Hematopoietic multipotent progenitor cell treated with erythropoietin and hydrocortisone succinate and interleukin-3 and kit ligand, for 17 days (in vitro differentiated cells): Measurements from ENCODE around the gene APOF.
"Not testable (repeated sequence)": the region's sequence is repeated elsewhere in the genome, so short reads cannot be mapped to it uniquely, and the experiment has no call there.

Experiments
- DNase-seq: peaks from one replicate; pipeline ENCODE4 v3.0.0-alpha.2; 2015; ENCODE audit warnings: low spot score

Gene APOF

DNA sequence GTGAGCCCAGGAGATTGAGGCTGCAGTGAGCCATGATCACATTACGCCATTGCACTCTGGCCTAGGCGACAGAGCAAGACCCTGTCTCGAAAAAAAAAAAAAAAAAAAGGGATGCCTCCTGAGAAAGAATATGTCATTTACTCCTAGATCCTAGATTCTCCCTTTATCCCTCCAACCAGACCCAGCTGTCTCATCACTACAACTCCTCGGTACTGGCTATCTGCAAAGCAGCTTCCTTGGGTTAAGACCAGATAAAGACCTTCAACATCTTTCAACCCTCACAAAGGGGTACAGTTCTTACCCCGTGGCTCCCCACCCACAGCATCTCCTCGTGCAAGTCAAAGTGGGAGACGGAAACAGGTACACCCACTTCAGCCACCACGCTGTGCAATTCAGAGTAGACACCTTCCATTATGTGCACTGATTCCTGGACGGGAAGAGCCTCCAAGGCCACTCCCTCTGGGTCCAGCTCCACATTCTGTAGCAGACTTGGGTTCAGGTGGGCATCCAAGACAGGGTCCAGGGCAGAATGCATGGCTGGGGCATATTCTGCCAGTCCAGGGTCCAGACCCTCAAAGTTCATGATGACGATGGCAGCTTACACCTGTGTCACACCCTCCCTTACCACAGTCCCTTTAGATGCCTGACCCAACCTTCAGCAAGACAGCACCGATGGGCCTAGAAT is 30.0 kb downstream of the APOF start:
- no peak for DNase-seq

DNA sequence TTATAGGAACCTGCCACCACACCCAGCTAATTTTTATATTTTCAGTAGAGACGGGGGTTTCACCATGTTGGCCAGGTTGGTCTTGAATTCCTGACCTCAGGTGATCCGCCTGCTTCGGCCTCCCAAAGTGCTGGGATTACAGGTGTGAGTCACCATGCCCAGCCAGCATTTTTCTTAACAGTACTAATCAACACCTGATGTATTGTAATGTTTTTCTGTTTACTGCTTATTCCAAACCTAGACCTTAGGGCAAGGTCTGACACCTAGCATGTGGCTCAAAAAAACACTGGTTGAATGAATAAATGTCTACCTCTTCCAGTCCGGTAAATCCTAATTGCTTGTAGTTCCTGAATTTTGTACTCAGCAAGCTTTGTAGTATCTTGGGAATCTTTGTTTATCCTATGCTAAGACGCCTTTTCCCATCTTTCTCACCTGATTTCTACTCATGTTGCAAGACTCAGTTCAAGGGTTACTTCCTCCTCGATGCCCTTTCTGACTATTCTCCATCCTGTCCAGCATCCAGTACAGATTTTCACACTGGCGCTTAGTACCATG is 31.6 kb downstream of the APOF start:
- no peak for DNase-seq

DNA sequence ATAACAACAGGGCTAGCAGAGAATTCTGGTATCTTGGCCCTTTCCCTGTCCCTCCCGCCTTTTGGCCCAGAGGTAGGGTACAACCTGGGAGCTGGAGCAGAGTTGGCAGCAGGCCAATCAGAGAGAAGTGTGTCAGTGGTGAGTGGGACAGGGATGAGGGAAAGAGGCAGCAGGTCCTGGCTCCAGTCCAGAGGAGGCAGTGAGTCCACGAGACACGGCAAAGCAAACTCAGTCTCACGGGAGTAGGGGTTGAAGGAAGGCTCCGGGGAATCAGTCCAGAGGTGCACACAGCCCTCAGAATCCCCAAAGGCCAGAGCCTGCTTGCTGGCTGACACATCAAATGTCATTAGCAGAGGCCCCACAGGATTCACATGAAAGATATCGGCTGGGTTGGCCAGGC is 36.1 kb downstream of the APOF start:
- DNase-seq: no peak

DNA sequence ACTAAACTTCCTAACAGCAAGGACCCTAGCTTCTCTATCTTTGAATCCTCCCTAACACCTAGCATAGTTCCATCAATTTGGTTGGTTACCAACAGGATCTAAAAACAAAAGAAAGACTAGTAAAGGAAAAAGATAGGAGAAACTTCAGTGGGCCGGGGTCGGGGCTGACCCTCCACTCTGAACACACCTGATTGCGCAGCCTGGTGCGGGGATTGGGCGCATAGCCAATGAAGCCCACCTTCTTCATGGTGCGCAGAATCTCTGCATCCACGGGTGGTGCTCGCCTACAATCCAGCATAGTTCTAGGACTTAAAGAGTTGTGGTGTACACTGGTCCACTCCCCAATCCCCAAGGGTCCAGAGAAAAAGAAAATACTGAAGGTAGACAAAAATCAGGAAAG is 36.5 kb downstream of the APOF start:
- no peak for DNase-seq

DNA sequence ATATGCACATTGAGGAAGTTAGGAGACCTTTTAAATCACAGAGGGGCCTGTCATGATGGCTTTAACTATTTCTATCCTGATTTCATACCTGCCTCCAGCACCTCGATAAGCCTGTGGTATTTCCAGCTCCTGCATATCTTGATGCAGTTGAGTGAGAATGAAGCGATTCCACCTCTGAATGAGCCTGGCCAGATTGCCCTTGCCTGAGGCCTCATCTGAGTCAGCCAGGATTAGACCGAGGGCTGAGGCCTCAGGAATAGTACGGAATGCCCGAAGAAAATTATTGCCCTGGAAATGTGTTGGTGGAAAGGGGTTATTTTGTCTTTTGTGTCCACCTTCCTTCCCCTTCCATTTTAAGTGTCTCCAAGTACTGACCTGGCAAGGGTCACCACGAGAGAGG is 38.5 kb downstream of the APOF start:
- no peak for DNase-seq

DNA sequence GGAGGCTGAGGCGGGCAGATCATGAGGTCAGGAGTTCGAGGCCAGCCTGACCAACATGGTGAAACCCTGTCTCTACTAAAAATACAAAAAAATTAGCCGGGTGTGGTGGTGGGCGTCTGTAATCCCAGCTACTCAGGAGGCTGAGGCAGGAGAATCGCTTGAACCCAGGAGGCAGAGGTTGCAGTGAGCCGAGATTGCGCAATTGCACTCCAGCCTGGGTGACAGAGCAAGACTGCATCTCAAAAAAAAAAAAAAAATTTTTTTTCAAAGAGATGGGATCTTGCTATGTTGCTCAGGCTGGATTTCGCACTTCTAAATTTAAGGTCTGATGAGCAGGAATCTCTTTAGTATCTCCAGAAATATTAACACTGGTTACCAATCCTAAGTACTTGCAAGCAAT is 41.0 kb downstream of the APOF start:
- DNase-seq: not testable (repeated sequence)

DNA sequence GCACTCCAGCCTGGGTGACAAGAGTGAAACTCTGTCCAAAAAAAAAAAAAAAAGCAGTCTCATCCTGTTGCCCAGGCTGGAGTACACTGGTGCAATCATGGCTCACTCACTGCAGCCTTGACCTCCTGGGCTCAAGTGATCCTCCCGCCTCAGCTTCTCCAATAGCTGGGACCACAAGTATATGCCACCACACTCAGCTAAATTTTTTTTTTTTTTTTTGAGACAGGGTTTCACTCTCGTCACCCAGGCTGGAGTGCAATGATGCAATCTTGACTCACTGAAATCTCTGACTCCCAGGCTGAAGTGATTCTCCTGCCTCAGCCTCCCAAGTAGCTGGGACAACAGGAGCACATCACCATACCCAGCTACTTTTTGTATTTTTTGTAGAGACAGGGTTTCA is 41.6 kb downstream of the APOF start:
- DNase-seq: no peak

DNA sequence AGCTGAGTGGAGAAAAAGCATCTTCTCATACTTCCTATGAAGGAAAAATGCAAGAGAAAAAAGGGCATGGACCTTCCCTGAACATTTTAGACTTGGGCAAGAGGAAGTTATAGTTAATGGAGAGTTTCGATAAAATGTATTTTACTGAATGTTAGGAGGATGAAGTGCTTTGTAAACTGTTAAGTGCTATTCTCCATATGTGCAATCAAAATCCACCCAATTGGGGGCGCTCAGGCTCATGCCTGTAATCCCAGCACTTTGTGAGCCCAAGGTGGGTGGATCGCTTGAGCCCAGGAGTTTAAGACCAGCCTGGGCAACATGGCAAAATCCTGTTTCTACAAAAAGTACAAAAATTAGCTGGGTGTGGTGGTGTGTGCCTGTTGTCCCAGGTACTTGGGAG is 45.0 kb downstream of the APOF start:
- no peak for DNase-seq

DNA sequence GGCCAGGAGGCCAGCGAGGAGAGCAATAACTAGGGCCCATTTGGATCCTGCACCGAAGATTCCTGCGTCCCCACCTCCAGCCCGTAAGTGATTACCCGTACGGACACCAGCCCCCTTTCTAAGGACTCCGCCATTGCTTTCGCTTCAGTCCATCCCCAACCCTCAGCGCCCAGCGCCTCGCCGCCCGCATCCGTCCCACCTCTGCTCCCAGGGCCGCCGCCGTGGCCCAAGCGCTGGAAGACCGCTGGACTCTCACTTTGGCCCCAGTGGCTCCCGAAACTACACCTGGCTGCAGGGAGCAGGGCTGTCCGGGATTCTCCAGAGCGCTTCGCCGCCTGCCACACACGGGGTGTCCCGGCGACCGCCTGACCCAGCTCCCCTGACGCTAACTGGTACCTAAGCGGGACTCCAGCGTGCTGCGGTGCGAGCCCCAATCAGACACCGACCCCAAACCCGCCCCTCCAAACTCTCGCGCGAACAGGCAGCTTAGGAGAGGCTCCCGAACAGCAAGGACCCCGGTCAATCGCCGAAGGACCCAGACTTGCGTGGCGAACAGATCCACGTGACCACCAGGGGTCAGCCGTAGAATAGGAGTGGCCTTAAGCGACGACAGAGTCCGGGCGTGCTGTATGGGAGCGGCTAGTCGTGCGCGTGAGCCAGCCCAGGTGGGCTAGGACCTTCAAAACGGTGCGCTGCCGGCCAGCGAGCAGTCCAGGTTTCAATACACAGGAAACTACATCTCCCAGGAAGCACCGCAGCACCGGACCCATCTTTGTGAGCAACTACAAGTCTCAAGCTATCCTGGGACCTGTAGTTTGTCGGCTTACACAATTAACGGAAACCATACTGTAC is 46.8 kb downstream of the APOF start, which contains the start of gene CNPY2:
CNPY2 (minus strand) TSS at position 367 of the 852 bp plus-strand sequence. CDS start 771 bp downstream, outside the sequence.
- peak; percentile 93 for DNase-seq

DNA sequence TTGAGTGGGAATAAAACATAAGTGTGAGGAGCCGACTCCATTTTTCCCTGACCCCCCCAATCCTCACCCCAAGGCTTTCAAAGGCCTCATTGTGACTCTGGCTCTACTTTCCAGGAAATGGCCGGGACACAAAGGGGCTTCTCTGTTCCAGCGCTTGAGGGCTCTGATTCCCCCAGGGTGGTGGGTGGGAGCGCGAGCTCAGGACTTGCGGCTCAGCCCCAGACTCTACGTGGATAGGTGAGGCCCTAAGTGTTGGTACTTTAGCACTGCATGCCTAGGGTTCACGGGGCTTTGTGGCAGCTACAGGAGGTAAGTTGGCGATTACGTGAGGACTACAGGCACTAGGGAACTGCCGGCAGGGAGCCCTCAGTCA is 47.4 kb downstream of the APOF start:
- no peak for DNase-seq

DNA sequence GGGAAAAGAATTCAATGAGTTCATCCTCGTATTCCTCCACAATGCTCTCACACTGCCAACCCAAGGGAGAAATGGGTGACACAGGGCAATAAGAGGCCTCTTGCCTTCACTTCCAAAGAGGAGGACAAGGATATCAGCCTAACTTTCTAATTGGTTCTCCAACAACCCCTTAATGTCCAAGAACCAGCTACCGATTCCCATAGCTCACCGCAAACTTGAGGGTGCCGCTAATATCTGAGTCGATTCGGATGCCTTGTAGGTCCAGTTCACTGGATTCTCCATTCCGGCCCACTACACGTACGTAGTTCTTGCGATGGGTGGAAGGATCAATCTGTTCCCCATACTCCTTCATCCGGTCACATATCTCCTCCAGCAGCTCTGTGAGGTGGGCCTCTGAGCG is 51.7 kb downstream of the APOF start:
- DNase-seq: no peak
